Measurements from ENCODE around the gene CCDC148.

DNA sequence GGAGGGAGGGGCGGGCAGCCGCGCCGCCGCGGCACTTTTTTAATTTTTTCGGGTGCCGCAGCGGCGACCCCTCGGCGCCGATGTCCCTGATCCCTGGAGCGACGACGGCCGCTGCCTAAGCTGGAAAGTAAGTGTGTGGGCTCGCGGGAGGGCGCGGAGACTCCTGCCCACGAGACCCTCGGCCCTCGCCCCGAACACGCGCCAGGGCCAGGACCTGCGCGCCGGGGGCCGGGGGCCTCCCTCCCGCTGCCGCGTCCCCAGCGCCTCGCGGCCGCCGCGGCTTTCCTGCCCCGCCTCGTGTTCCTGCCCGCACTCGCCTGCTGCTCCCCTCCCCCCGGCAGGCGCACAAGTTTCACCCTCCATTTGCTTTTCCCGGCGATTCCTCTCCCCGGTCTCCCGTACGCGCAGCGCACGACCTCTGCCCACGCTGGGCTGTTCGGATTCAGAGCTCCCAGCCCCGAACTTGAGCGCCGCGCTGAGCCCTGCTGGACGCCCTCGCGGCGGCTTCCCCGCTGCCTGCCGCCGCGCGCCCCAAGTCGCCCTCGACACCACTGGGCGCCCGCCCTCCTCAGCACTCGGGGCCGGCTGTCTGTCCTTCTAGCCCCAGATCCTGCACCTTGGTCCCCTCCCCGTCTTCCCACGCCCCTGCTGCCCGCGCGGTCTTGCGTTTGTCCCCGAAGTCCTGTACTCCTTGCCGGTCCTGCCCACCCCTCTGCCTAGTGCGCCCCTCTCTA, 706 bp upstream of the CCDC148 start:
- no peak for TF ChIP-seq POLR2AphosphoS5 (IDR thresholded peaks at IDR 0.05; ENCODE audit: low read depth, low read length)
- TF ChIP-seq POLR2A (IDR thresholded peaks at IDR 0.05; ENCODE audit: low read depth, low read length), result no peak
- TF ChIP-seq POU2F2 (IDR thresholded peaks at IDR 0.05; ENCODE audit: low read depth, low read length), result no peak
